HG02763 (cell line): ENCODE results near the gene MAP6.

Experiments used
- ATAC-seq: cut with Tn5 transposase; IDR thresholded peaks from one replicate; pipeline ENCODE4 v1.9.1; 2021; ENCODE audit warnings: mild to moderate bottlenecking, moderate library complexity; ENCODE audit not compliant: unreplicated experiment

MAP6 gene

GRCh38 chr11:75667255-75667830 is 1.5 kb downstream of the MAP6 start:
- no peak for ATAC-seq

GRCh38 chr11:75665990-75666389 is 2.8 kb downstream of the MAP6 start:
- no peak for ATAC-seq

- no peak for ATAC-seq
Measured at GRCh38 chr11:75665126-75665525, 3.7 kb downstream of the MAP6 start.

GRCh38 chr11:75664389-75664788 is 4.4 kb downstream of the MAP6 start:
- no peak for ATAC-seq

- no peak for ATAC-seq
Measured at GRCh38 chr11:75663808-75664207, 5.0 kb downstream of the MAP6 start.

GRCh38 chr11:75659836-75660235 is 9.0 kb downstream of the MAP6 start:
- no peak for ATAC-seq

GRCh38 chr11:75656044-75656727 is 12.7 kb downstream of the MAP6 start:
- ATAC-seq: no peak

GRCh38 chr11:75655605-75656004 is 13.2 kb downstream of the MAP6 start:
- no peak for ATAC-seq

- peak; percentile 76 for ATAC-seq
Measured at GRCh38 chr11:75654314-75654713, 14.5 kb downstream of the MAP6 start.

- ATAC-seq: no peak
Measured at GRCh38 chr11:75653532-75653931, 15.3 kb downstream of the MAP6 start.

- ATAC-seq: no peak
Measured at GRCh38 chr11:75652936-75653335, 15.9 kb downstream of the MAP6 start.

GRCh38 chr11:75651218-75651617 is 17.6 kb downstream of the MAP6 start:
- ATAC-seq: no peak

GRCh38 chr11:75650167-75650723 is 18.6 kb downstream of the MAP6 start:
- ATAC-seq: no peak

GRCh38 chr11:75644946-75645345 is 23.9 kb downstream of the MAP6 start:
- ATAC-seq: no peak

GRCh38 chr11:75644370-75644769 is 24.5 kb downstream of the MAP6 start:
- no peak for ATAC-seq

- no peak for ATAC-seq
Measured at GRCh38 chr11:75642402-75643113, 26.3 kb downstream of the MAP6 start.

GRCh38 chr11:75639762-75640181 is 29.1 kb downstream of the MAP6 start:
- no peak for ATAC-seq

GRCh38 chr11:75637998-75638397 is 30.8 kb downstream of the MAP6 start:
- no peak for ATAC-seq

- no peak for ATAC-seq
Measured at GRCh38 chr11:75635066-75635862, 33.6 kb downstream of the MAP6 start.

- ATAC-seq: no peak
Measured at GRCh38 chr11:75633409-75634066, 35.3 kb downstream of the MAP6 start.

- no peak for ATAC-seq
Measured at GRCh38 chr11:75632962-75633361, 35.9 kb downstream of the MAP6 start.
